Activated naive CD8-positive, alpha-beta T cell (primary cell): Measurements from ENCODE around the gene TST.
"Not testable (repeated sequence)": the region's sequence is repeated elsewhere in the genome, so short reads cannot be mapped to it uniquely, and the experiment has no call there.

Experiments used
- H3K27ac Mint-ChIP-seq: one replicate; pipeline ENCODE4 v1.8.0; 2021; ENCODE audit warnings: mixed read lengths
- H3K27me3 Mint-ChIP-seq: one replicate; pipeline ENCODE4 v1.8.0; 2021; ENCODE audit warnings: mixed read lengths
- H3K36me3 Mint-ChIP-seq: one replicate; pipeline ENCODE4 v1.8.0; 2021; ENCODE audit warnings: mixed read lengths
- H3K4me1 Mint-ChIP-seq: one replicate; pipeline ENCODE4 v1.8.0; 2021; ENCODE audit warnings: low read depth, mixed read lengths
- H3K4me3 Mint-ChIP-seq: one replicate; pipeline ENCODE4 v1.8.0; 2021; ENCODE audit warnings: mild to moderate bottlenecking, mixed read lengths
- H3K9me3 Mint-ChIP-seq: one replicate; pipeline ENCODE4 v1.8.0; 2021; ENCODE audit warnings: low read depth, mixed read lengths

The TST gene

DNA sequence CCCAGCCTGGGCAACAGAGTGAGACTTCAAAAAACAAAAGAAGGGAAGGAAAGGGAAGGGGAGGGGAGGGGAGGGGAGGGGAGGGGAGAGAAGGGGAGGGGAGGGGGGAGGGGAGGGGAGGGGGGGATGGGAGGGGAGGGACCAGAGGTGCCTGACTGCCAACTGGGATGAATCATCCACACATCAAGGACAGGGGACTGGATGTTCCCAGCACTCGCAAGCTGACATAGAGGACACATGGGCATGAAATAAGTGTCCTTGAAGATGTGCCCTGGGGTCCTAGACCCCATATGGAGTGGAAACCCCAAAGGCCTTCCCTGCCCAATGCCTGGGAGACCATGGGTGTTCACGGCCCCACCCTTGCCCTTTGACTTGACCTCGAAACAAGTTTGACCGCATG, 19.8 kb downstream of the TST start:
- Mint-ChIP-seq H3K27ac (no peak overlapping the region), H3K4me3 (no peak overlapping the region), H3K27me3 (no peaks in the 10 kb centered on the region), H3K9me3 (no peaks in the 10 kb centered on the region), H3K4me1 (no peaks in the 10 kb centered on the region), H3K36me3 (no peaks in the 10 kb centered on the region)

GRCh38 chr22:36998620-36999351, 20.5 kb downstream of the TST start:
- H3K27me3 Mint-ChIP-seq, result no peaks in the 10 kb centered on the region
- H3K27ac Mint-ChIP-seq, result no peak overlapping the region

DNA sequence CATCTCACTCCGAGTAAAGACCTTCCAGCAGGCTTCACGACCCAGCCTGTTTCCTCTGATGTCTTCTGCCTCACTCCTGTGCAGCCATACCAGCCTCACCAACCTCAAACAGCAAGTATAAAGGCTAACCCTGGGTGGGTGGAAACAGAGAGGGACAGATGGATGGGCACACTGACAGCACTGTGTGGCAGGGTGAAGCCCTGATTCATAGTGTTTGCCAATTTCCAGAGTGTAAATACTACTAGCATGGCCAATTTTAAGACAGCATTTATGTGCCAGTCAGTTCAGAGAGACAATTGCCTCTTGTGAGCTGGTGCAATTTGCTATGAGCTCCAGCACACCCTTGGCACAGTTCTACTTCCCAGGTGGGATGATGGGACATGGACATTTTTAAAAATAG, 21.5 kb downstream of the TST start:
- Mint-ChIP-seq H3K27ac (no peak overlapping the region), H3K27me3 (no peaks in the 10 kb centered on the region), H3K9me3 (no peaks in the 10 kb centered on the region), H3K4me1 (no peaks in the 10 kb centered on the region), H3K36me3 (no peaks in the 10 kb centered on the region), H3K4me3 (no peak overlapping the region)

More at GRCh38 chr22:36998620-36999351, 20.5 kb downstream of the TST start:
- no peaks in the 10 kb centered on the region for H3K36me3 Mint-ChIP-seq
- no peaks in the 10 kb centered on the region for H3K4me1 Mint-ChIP-seq
- no peak overlapping the region for H3K4me3 Mint-ChIP-seq
- no peaks in the 10 kb centered on the region for H3K9me3 Mint-ChIP-seq

- Mint-ChIP-seq H3K27ac (no peak overlapping the region), H3K27me3 (peaks cover 13% of the 10 kb centered on the region), H3K4me1 (no peaks in the 10 kb centered on the region)
Observed at GRCh38 chr22:36991206-36991605, 28.0 kb downstream of the TST start.

GRCh38 chr22:36990457-36990856, 28.8 kb downstream of the TST start:
- peaks cover 6% of the 10 kb centered on the region for H3K36me3 Mint-ChIP-seq
- no peak overlapping the region for H3K27ac Mint-ChIP-seq
- no peaks in the 10 kb centered on the region for H3K4me1 Mint-ChIP-seq
- H3K9me3 Mint-ChIP-seq, result peaks cover 9% of the 10 kb centered on the region
- no peak overlapping the region for H3K4me3 Mint-ChIP-seq
- peaks cover 13% of the 10 kb centered on the region for H3K27me3 Mint-ChIP-seq

More at GRCh38 chr22:36991206-36991605, 28.0 kb downstream of the TST start:
- H3K36me3 Mint-ChIP-seq, result peaks cover under 1% of the 10 kb centered on the region
- H3K4me3 Mint-ChIP-seq, result no peak overlapping the region
- peaks cover 2% of the 10 kb centered on the region for H3K9me3 Mint-ChIP-seq

DNA sequence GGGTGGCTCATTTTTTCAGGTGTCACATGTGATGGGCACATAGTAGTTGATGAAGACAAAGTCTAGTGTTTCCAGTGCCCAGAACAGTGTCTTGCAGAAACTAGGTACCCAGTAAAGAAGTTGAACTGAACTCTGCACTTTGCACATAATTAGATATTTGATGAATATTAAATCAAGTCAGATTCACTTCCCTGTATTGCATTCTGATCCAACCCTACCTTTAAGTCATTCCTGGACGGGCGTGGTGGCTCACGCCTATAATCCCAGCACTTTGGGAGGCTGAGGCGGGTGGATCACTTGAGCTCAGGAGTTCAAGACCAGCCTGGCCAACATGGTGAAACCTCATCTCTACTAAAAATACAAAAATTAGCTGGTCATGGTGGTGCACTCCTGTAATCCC, 30.2 kb downstream of the TST start:
- Mint-ChIP-seq H3K9me3 (peaks cover 11% of the 10 kb centered on the region), H3K27me3 (peaks cover 13% of the 10 kb centered on the region)
- H3K4me1 Mint-ChIP-seq, H3K27ac Mint-ChIP-seq, H3K4me3 Mint-ChIP-seq, H3K36me3 Mint-ChIP-seq: not testable (repeated sequence)

GRCh38 chr22:36988075-36988832, 31.0 kb downstream of the TST start:
- no peak overlapping the region for H3K4me3 Mint-ChIP-seq
- peaks cover 8% of the 10 kb centered on the region for H3K36me3 Mint-ChIP-seq
- H3K27me3 Mint-ChIP-seq, result peaks cover 13% of the 10 kb centered on the region
- no peaks in the 10 kb centered on the region for H3K4me1 Mint-ChIP-seq
- no peak overlapping the region for H3K27ac Mint-ChIP-seq
- peaks cover 11% of the 10 kb centered on the region for H3K9me3 Mint-ChIP-seq

DNA sequence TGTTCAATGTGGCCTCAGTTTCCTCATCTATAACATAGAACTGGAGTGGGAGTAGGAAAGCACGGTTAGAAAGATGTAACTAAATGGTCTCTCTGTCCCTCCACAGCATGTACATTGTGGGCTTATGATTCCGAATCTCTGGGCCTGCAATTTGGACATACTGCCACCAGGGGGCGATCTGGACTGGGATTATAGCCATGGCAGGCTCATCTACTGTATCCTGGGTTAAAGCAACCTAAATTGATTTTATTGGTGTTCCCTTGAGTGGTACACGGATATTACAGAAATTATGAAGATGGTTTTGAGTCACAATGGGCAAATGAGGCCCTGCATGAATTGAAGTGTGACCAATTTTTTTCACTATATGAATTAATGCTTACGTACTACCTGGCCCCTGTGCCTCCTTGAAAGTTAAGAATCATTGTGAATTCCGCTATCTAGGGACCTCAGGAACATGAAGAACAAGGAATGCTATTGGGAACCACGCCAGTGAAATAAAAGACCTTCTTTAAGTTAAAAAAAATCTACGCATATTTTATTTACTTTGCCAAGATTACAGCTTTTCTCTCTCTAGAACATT, 32.9 kb downstream of the TST start:
- Mint-ChIP-seq H3K9me3 (peaks cover 11% of the 10 kb centered on the region), H3K36me3 (peaks cover 8% of the 10 kb centered on the region), H3K4me1 (no peaks in the 10 kb centered on the region), H3K4me3 (no peak overlapping the region), H3K27ac (no peak overlapping the region), H3K27me3 (peaks cover 8% of the 10 kb centered on the region)

DNA sequence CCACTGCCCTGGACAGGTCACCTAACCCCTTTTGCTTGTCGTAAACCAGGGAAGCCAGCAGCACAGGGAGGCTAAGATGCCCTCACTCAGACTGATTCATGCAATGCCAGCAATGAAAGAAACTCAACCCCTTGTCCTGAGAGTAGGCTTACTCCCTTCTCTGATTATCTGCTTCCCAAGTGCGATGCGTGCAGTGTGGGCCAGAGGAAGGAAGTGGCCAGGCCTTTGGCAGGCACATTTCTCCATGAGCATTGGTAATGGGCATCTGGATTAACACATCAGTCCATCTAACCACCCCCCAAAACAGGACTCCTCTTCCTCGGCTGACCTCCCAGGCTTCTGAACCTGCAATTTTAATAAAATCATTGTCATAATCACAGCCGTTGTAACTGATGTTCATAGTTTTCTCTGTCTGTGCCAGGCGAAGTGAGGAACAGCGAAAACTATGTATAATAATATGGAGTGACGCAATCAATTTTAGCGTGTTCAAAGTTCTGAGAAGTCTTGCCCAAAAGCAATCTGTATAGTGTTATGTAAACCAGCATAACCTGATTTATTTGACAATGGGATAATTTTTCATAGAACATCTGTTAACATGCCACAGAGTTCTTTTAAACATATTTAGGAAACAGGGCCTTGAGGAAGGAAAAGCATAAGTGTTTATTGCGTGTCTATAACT, 33.9 kb downstream of the TST start:
- Mint-ChIP-seq H3K36me3 (peaks cover 8% of the 10 kb centered on the region), H3K9me3 (peaks cover 11% of the 10 kb centered on the region), H3K27ac (no peak overlapping the region), H3K4me3 (no peak overlapping the region), H3K27me3 (peaks cover 6% of the 10 kb centered on the region), H3K4me1 (no peaks in the 10 kb centered on the region)

DNA sequence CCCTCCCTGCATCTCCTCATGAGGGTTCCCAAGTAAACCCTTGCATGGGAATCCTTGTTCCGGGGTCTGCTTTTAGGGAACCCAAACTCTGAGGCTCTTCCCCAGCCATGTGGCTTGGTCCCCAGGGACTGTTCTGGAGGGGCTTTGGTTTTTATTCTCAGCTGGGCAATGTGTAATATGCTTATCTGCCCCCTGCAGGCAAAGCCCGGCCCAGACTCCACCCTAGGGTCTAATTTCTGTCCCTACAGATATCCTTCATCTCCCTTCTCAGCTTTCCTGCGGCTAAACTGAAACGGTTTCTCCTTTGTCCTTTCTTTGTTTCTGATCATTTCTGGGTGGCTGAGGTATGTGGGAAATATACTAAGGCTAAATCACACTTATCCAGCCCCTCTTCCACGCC, 37.1 kb downstream of the TST start:
- Mint-ChIP-seq H3K27ac (no peak overlapping the region), H3K4me3 (no peak overlapping the region), H3K36me3 (peaks cover 8% of the 10 kb centered on the region), H3K9me3 (peaks cover 11% of the 10 kb centered on the region), H3K4me1 (peaks cover 7% of the 10 kb centered on the region), H3K27me3 (peaks cover 1% of the 10 kb centered on the region)

GRCh38 chr22:36981247-36981775, 37.9 kb downstream of the TST start:
- Mint-ChIP-seq H3K9me3 (peaks cover 10% of the 10 kb centered on the region), H3K4me1 (peaks cover 7% of the 10 kb centered on the region), H3K4me3 (no peak overlapping the region), H3K36me3 (peaks cover 8% of the 10 kb centered on the region), H3K27ac (no peak overlapping the region), H3K27me3 (no peaks in the 10 kb centered on the region)

GRCh38 chr22:36979016-36979910, 40.0 kb downstream of the TST start:
- peaks cover 7% of the 10 kb centered on the region for H3K4me1 Mint-ChIP-seq
- no peaks in the 10 kb centered on the region for H3K9me3 Mint-ChIP-seq
- no peak overlapping the region for H3K4me3 Mint-ChIP-seq
- no peaks in the 10 kb centered on the region for H3K27me3 Mint-ChIP-seq
- H3K36me3 Mint-ChIP-seq, result no peaks in the 10 kb centered on the region
- H3K27ac Mint-ChIP-seq, result no peak overlapping the region

DNA sequence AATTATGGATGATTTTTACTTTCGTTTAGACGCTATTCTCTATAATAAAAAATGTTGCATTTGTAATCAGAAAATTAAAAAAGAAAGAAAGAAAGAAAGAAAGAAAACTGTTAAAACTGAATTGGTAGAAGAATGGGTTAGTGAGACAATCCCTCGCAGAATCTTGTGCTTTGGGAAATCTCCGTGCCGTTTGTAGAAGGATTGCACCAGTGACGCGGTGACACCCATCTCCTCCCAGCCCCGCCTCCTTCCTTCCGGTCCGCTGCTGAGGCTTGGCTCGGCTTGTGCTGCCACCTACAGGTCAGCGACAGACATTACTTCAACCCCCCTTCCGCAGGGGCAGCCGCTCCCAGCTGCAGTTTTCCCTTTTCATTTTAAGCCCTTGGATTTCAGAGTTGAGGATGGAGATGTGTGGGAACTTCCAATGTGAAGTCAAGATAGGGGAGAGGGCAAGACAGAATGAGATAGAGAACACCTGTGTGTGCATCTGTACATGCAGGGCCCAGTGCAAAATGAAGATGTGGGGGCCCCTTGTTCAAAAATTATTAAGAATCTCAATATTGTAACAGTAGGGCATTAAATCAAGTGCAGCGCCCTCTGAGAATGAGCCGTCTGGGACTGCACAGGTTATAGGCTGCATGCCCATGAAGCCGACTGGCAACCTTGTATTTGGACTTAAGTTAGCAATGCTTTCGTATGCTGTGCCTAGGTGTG, 41.1 kb downstream of the TST start:
- H3K4me1 Mint-ChIP-seq, result peaks cover 7% of the 10 kb centered on the region

More for the DNA sequence above, 41.1 kb downstream of the TST start:
- Mint-ChIP-seq H3K27ac (peak overlapping the region; percentile 82), H3K4me3 (peak overlapping the region; percentile 90), H3K36me3 (no peaks in the 10 kb centered on the region), H3K9me3 (no peaks in the 10 kb centered on the region), H3K27me3 (no peaks in the 10 kb centered on the region)
